Lower leg skin (tissue), 3 donors: ENCODE data around the gene RHOB.

Experiments used
- CTCF ChIP-seq, 3 donors: fragments of 450-650 bp; IDR thresholded peaks; one replicate each; pipeline ENCODE4 v1.5.1; 2016; ENCODE audit warnings: antibody characterized with exemption in 3 of 3, mild to moderate bottlenecking in 3 of 3, moderate library complexity in 2 of 3
- POLR2A ChIP-seq, 2 donors: fragments of 450-650 bp; IDR thresholded peaks; one replicate each; pipeline ENCODE4 v1.6.1; 2016 to 2017; ENCODE audit warnings: antibody characterized with exemption in 2 of 2, mild to moderate bottlenecking in 1 of 2, moderate library complexity in 1 of 2

DNA sequence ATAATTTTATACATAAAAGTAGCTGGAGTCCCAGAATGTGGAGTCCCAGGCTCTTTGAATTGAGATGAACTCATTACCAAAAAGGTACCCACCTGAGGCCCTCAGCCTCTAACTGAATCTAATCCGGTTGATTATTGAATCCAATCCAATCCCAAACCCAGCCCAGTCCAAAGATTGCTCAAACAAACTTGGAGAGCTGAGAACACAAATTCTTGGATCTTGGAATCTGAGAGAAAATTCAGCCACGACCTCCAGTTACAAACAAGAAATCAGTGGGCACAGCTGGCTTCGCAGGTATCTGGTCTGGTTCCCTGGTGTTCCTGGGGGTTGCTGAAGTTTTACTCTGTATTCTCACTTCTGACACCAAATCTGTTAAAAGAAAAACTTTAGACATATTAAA lies 28.4 kb upstream of the RHOB start:
- TF ChIP-seq CTCF (IDR thresholded peaks at IDR 0.05) = no peak
- no peak for TF ChIP-seq POLR2A (IDR thresholded peaks at IDR 0.05)
